Measurements from ENCODE around the gene OPCML.

The OPCML gene

DNA sequence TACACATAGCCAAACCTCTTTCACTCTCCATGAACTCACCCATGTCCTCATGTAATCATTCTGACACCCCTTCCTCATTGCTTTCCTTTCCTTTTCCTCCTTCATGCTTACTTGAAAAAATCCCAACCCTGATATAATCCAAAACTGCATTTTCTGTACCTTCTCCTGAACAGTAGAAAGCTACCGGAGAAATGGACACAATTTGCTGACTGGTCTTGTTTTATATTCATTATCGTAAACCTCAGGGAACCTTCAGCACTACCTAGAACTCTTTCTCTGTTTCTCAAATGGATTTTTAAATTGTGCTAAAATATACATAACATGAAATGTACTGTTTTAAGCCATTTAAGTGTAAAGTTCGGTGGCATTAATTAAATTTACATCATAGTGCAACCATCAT lies 1165.0 kb downstream of the OPCML start:
- H3K9me3 ChIP-seq (ENCODE audit: insufficient read depth, low read length) = no peaks in the 10 kb centered on the region
- TF ChIP-seq, protein P1, sequence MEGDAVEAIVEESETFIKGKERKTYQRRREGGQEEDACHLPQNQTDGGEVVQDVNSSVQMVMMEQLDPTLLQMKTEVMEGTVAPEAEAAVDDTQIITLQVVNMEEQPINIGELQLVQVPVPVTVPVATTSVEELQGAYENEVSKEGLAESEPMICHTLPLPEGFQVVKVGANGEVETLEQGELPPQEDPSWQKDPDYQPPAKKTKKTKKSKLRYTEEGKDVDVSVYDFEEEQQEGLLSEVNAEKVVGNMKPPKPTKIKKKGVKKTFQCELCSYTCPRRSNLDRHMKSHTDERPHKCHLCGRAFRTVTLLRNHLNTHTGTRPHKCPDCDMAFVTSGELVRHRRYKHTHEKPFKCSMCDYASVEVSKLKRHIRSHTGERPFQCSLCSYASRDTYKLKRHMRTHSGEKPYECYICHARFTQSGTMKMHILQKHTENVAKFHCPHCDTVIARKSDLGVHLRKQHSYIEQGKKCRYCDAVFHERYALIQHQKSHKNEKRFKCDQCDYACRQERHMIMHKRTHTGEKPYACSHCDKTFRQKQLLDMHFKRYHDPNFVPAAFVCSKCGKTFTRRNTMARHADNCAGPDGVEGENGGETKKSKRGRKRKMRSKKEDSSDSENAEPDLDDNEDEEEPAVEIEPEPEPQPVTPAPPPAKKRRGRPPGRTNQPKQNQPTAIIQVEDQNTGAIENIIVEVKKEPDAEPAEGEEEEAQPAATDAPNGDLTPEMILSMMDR (IDR thresholded peaks at IDR 0.05; ENCODE audit: insufficient read depth, low read length, poor library complexity, severe bottlenecking) = no peak
- H4K20me1 ChIP-seq (ENCODE audit: low read depth, low read length) = no peaks in the 10 kb centered on the region
- no peak overlapping the region for H3K27ac ChIP-seq (ENCODE audit: low read depth, low read length)
- H2AFZ ChIP-seq (ENCODE audit: low read depth, low read length, severe bottlenecking) = no peak overlapping the region
- H3K79me2 ChIP-seq (ENCODE audit: insufficient read depth, low read length) = no peaks in the 10 kb centered on the region
- no peak overlapping the region for H3K9ac ChIP-seq (ENCODE audit: low read length)
- H3K36me3 ChIP-seq (ENCODE audit: low read length) = no peaks in the 10 kb centered on the region
- H3K27me3 ChIP-seq (ENCODE audit: low read length) = no peaks in the 10 kb centered on the region
- no peaks in the 10 kb centered on the region for H3K9me2 ChIP-seq (replicated peaks; ENCODE audit: insufficient read depth, low read length)
- no peak overlapping the region for H3K4me2 ChIP-seq (ENCODE audit: low read depth, low read length, poor library complexity, severe bottlenecking)
- no peak overlapping the region for H3K4me3 ChIP-seq (ENCODE audit: insufficient read depth, low read length, poor library complexity, severe bottlenecking)
- no peaks in the 10 kb centered on the region for H3F3A ChIP-seq (ENCODE audit: insufficient read depth)

DNA sequence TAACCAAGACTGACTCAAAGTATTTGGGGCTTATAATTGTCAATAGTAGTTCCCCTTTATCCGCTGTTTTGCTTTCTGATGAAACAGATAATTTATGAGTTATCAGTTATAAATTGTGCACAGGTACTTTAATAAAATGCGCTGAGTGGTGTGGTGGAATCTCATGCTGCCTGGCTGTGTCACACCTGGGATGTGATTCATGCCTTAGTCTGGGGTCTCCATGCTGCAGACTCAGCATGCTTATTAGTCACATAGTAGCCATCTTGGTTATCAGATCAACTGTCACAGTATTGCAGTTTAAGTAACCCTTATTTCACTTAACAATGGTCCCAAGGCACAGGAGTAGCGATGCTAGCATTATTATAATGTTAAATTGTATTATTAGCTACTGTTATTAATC lies 1166.7 kb downstream of the OPCML start:
- TF ChIP-seq, protein P1 (IDR thresholded peaks at IDR 0.05; ENCODE audit: insufficient read depth, low read length, poor library complexity, severe bottlenecking) = no peak
- TF ChIP-seq EZH2phosphoT487 (conservative IDR thresholded peaks at IDR 0.05; ENCODE audit: low read length) = no peak

More for the DNA sequence above, 1166.7 kb downstream of the OPCML start:
- Histone ChIP-seq H3K9me2 (replicated peaks; ENCODE audit: insufficient read depth, low read length) (no peaks in the 10 kb centered on the region), H3K9me3 (ENCODE audit: insufficient read depth, low read length) (no peaks in the 10 kb centered on the region), H3K4me2 (ENCODE audit: low read depth, low read length, poor library complexity, severe bottlenecking) (no peak overlapping the region), H3K79me2 (ENCODE audit: insufficient read depth, low read length) (no peaks in the 10 kb centered on the region), H3K36me3 (ENCODE audit: low read length) (no peaks in the 10 kb centered on the region), H4K20me1 (ENCODE audit: low read depth, low read length) (no peaks in the 10 kb centered on the region), H3K9ac (ENCODE audit: low read length) (no peak overlapping the region), H3F3A (ENCODE audit: insufficient read depth) (no peaks in the 10 kb centered on the region), H3K27me3 (ENCODE audit: low read length) (no peaks in the 10 kb centered on the region), H3K27ac (ENCODE audit: low read depth, low read length) (no peak overlapping the region), H2AFZ (ENCODE audit: low read depth, low read length, severe bottlenecking) (no peak overlapping the region), H3K4me3 (ENCODE audit: insufficient read depth, low read length, poor library complexity, severe bottlenecking) (no peak overlapping the region)
